Measurements from ENCODE around the gene TCF7L1.

DNA sequence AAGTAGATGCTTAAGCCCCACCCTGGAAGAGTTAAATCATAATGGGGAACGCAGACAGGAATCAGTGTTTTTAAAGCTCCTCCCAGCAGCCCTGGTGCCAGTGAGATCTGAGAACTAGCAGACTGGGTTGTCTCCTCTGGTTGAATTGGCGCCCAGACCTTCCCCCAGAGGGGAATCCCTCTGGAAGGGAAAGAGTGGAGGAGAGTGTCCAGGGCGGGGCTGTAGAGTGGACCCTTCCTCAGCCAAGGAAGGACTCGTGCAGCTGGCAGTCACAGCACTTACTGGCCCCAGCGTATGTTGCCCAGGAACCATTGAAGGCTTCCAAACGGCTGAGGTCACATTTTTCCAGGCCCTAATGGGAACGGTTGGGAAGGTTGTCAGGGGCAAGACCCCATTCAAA, 132.1 kb downstream of the TCF7L1 start:
- TF ChIP-seq YY1 (IDR thresholded peaks at IDR 0.05; ENCODE audit: insufficient read depth, insufficient read length) (no peak), ZNF274 (IDR thresholded peaks at IDR 0.05; ENCODE audit: low read depth, low read length) (no peak), SUZ12 (IDR thresholded peaks at IDR 0.05; ENCODE audit: extremely low read depth, insufficient read depth, insufficient read length) (no peak)

Data from NT2/D1 (cell line).